Neural progenitor cell (in vitro differentiated cells): ENCODE results near the gene ACYP2.

Source experiments
- EZH2phosphoT487 ChIP-seq: fragments of 200-600 bp; sonication (generic); IDR thresholded peaks from 2 replicates; pipeline ENCODE4 v1.6.1; 2017; ENCODE audit warnings: antibody characterized with exemption
- TF ChIP-seq, protein P1 (sequence below): fragments of 200-600 bp; sonication (generic); IDR thresholded peaks from 2 replicates; pipeline ENCODE4 v1.5.1; 2017; ENCODE audit warnings: antibody characterized with exemption, mild to moderate bottlenecking

DNA sequence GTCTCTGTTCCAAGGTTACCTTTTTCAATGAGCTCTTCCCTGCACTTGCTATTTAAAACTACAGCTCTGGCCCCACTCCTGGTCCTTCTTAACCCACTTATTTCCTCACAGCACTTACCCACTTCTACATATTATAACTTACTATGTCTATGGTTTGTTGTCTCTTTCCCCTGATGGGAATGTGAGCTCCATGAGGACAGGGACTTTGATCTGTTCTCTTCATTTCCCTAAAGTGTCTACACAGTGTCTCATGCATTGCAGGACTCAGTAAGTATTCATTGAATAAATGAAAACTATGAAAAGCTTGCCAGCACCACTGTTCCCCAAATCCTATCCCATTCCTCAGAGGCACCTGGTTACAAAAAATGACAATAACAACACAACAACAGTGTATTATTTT is 18.3 kb upstream of the ACYP2 start:
- TF ChIP-seq, protein P1, sequence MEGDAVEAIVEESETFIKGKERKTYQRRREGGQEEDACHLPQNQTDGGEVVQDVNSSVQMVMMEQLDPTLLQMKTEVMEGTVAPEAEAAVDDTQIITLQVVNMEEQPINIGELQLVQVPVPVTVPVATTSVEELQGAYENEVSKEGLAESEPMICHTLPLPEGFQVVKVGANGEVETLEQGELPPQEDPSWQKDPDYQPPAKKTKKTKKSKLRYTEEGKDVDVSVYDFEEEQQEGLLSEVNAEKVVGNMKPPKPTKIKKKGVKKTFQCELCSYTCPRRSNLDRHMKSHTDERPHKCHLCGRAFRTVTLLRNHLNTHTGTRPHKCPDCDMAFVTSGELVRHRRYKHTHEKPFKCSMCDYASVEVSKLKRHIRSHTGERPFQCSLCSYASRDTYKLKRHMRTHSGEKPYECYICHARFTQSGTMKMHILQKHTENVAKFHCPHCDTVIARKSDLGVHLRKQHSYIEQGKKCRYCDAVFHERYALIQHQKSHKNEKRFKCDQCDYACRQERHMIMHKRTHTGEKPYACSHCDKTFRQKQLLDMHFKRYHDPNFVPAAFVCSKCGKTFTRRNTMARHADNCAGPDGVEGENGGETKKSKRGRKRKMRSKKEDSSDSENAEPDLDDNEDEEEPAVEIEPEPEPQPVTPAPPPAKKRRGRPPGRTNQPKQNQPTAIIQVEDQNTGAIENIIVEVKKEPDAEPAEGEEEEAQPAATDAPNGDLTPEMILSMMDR = no peak
- no peak for TF ChIP-seq EZH2phosphoT487
